Measurements from ENCODE around the gene GDI2.
"Not testable (repeated sequence)": the region's sequence is repeated elsewhere in the genome, so short reads cannot be mapped to it uniquely, and the experiment has no call there.

The GDI2 gene

GRCh38 chr10:5826511-5826910 lies 13.3 kb upstream of the GDI2 start:
- not testable (repeated sequence) for DNase-seq

- DNase-seq, result no peak
These were observed 5.7 kb upstream of the GDI2 start for GRCh38 chr10:5818894-5819293.

- no peak for DNase-seq
These were observed 4.8 kb upstream of the GDI2 start for GRCh38 chr10:5818048-5818331.

- DNase-seq, result no peak
These were observed 4.3 kb upstream of the GDI2 start for GRCh38 chr10:5817322-5818047.

GRCh38 chr10:5816170-5816569 lies 2.9 kb upstream of the GDI2 start:
- DNase-seq, result no peak

GRCh38 chr10:5814110-5815107 lies 1.2 kb upstream of the GDI2 start:
- DNase-seq, result peak; percentile 47

- peak; percentile 52 for DNase-seq
These were observed 218 bp downstream of the GDI2 start for GRCh38 chr10:5813091-5813340.

GRCh38 chr10:5812283-5813090 lies 747 bp downstream of the GDI2 start:
- DNase-seq, result peak; percentile 43

GRCh38 chr10:5811387-5811821 lies 1.8 kb downstream of the GDI2 start:
- peak; percentile 39 for DNase-seq

- no peak for DNase-seq
These were observed 3.0 kb downstream of the GDI2 start for GRCh38 chr10:5810225-5810624.

GRCh38 chr10:5809527-5810154 lies 3.6 kb downstream of the GDI2 start:
- DNase-seq, result no peak

- DNase-seq, result not testable (repeated sequence)
These were observed 4.3 kb downstream of the GDI2 start for GRCh38 chr10:5808783-5809392.

GRCh38 chr10:5806745-5807144 lies 6.5 kb downstream of the GDI2 start:
- DNase-seq, result no peak

- no peak for DNase-seq
These were observed 7.5 kb downstream of the GDI2 start for GRCh38 chr10:5805711-5806110.

- no peak for DNase-seq
These were observed 8.0 kb downstream of the GDI2 start for GRCh38 chr10:5805260-5805659.

GRCh38 chr10:5804386-5804785 lies 8.8 kb downstream of the GDI2 start:
- DNase-seq, result no peak

GRCh38 chr10:5800782-5801181 lies 12.5 kb downstream of the GDI2 start:
- DNase-seq, result peak; percentile 36

- no peak for DNase-seq
These were observed 19.0 kb downstream of the GDI2 start for GRCh38 chr10:5794236-5794635.

GRCh38 chr10:5789626-5790025 lies 23.6 kb downstream of the GDI2 start:
- no peak for DNase-seq

GRCh38 chr10:5788969-5789368 lies 24.3 kb downstream of the GDI2 start:
- DNase-seq, result no peak

GRCh38 chr10:5783300-5783699 lies 29.9 kb downstream of the GDI2 start:
- no peak for DNase-seq

GRCh38 chr10:5782174-5782573 lies 31.1 kb downstream of the GDI2 start:
- no peak for DNase-seq

- DNase-seq, result no peak
These were observed 33.5 kb downstream of the GDI2 start for GRCh38 chr10:5779730-5780129.

All from HCEC 1CT (cell line).